Endodermal cell (in vitro differentiated cells): Measurements from ENCODE around the gene BICDL1. TPM values are rescaled to one million over a fixed set of nuclear protein-coding genes. Genes with fewer than 3 reads are reported as not detected.

Source experiments
- DNase-seq: peaks from one replicate; pipeline ENCODE4 v3.0.0-alpha.2; 2017
- H3K27ac ChIP-seq: 2 replicates; pipeline ENCODE4 v1.5.1; 2013; ENCODE audit warnings: mild to moderate bottlenecking, low read depth, low read length, moderate library complexity
- H3K27me3 ChIP-seq: 2 replicates; pipeline ENCODE4 v1.6.1; 2013; ENCODE audit warnings: mild to moderate bottlenecking, low read length, moderate library complexity; ENCODE audit not compliant: insufficient read depth, control insufficient read depth, poor library complexity, severe bottlenecking
- H3K36me3 ChIP-seq: 2 replicates; pipeline ENCODE4 v1.7.0; 2013; ENCODE audit warnings: mild to moderate bottlenecking, low read length, moderate library complexity; ENCODE audit not compliant: control insufficient read depth, insufficient read depth
- H3K4me1 ChIP-seq: one replicate; pipeline ENCODE4 v1.7.0; 2013; ENCODE audit warnings: low read length; ENCODE audit not compliant: control insufficient read depth, insufficient read depth
- H3K4me3 ChIP-seq: 2 replicates; pipeline ENCODE4 v1.5.1; 2013; ENCODE audit warnings: mild to moderate bottlenecking, low read length, moderate library complexity
- H3K9ac ChIP-seq: 2 replicates; pipeline ENCODE4 v1.6.1; 2013; ENCODE audit warnings: mild to moderate bottlenecking, low read length, moderate library complexity; ENCODE audit not compliant: poor library complexity, severe bottlenecking; ENCODE audit errors: extremely low read depth
- H3K9me3 ChIP-seq: 2 replicates; pipeline ENCODE4 v1.6.1; 2013; ENCODE audit warnings: mild to moderate bottlenecking, low read length, moderate library complexity; ENCODE audit not compliant: control insufficient read depth
- H3K27ac Mint-ChIP-seq: 2 replicates; pipeline ENCODE4 v1.8.0; 2020; ENCODE audit warnings: mixed read lengths
- H3K27me3 Mint-ChIP-seq: 2 replicates; pipeline ENCODE4 v1.8.0; 2021; ENCODE audit warnings: mild to moderate bottlenecking, mixed read lengths; ENCODE audit not compliant: insufficient read depth
- H3K36me3 Mint-ChIP-seq: 2 replicates; pipeline ENCODE4 v1.8.0; 2020; ENCODE audit warnings: low read depth, mixed read lengths
- H3K4me1 Mint-ChIP-seq: 2 replicates; pipeline ENCODE4 v1.8.0; 2020; ENCODE audit warnings: mixed read lengths
- H3K4me3 Mint-ChIP-seq: 2 replicates; pipeline ENCODE4 v1.8.0; 2020; ENCODE audit warnings: mild to moderate bottlenecking, moderate library complexity, mixed read lengths
- H3K9me3 Mint-ChIP-seq: 2 replicates; pipeline ENCODE4 v1.8.0; 2020; ENCODE audit warnings: mild to moderate bottlenecking, mixed read lengths
- CTCF ChIP-seq: fragments of 200-600 bp; sonication (generic); conservative IDR thresholded peaks from 2 replicates; pipeline ENCODE4 v1.5.0; 2021; ENCODE audit warnings: antibody characterized with exemption, mild to moderate bottlenecking
- WGBS, 2 experiments: methylation state at CpG; one replicate each; pipeline versions ENCODE4 v1.1.5 to v1.1.7; 2013; ENCODE audit warnings: missing lambda C conversion rate in 2 of 2, mixed read lengths in 1 of 2; ENCODE audit not compliant: insufficient coverage in 1 of 2, insufficient read length in 1 of 2; 5-methylcytosine and 5-hydroxymethylcytosine counted together
- total RNA-seq, 2 donors: library from RNA; stranded (reverse); fragmentation: NEBNext Ultra II Directional in 1 of 2; extraction: Animal tissue kit (Norgen Biotek cat#: 25700) in 1 of 2; gene quantifications; 2 replicates in 1 of 2; 3 replicates in 1 of 2; pipeline ENCODE4 v1.2.1, GENCODE V29; 2021

The BICDL1 gene
- total RNA-seq, 2 donors from 2014 or later, result 14.5 to 22.3 TPM

- Histone ChIP-seq H3K4me3 (no peak overlapping the region), H3K9me3 (no peaks in the 10 kb centered on the region), H3K4me1 (no peaks in the 10 kb centered on the region), H3K27ac (no peak overlapping the region), H3K9ac (no peak overlapping the region), H3K36me3 (no peaks in the 10 kb centered on the region), H3K27me3 (no peaks in the 10 kb centered on the region)
- TF ChIP-seq CTCF, result no peak
- WGBS, 2 experiments, result 99 to 100% methylated on average over 2 to 6 of the region's 6 CpGs
- Mint-ChIP-seq H3K27ac (no peak overlapping the region), H3K27me3 (no peaks in the 10 kb centered on the region), H3K36me3 (no peaks in the 10 kb centered on the region), H3K4me3 (no peak overlapping the region), H3K4me1 (no peaks in the 10 kb centered on the region), H3K9me3 (no peaks in the 10 kb centered on the region)
- DNase-seq, result no peak
Measured at GRCh38 chr12:119946213-119946612, 42.8 kb upstream of the BICDL1 start.

- Mint-ChIP-seq H3K4me1 (no peaks in the 10 kb centered on the region), H3K36me3 (no peaks in the 10 kb centered on the region), H3K4me3 (no peak overlapping the region), H3K27ac (no peak overlapping the region), H3K9me3 (no peaks in the 10 kb centered on the region), H3K27me3 (no peaks in the 10 kb centered on the region)
- no peak for TF ChIP-seq CTCF
- H3K27me3 ChIP-seq, result no peaks in the 10 kb centered on the region
- no peaks in the 10 kb centered on the region for H3K36me3 ChIP-seq
- H3K27ac ChIP-seq, result no peak overlapping the region
- no peak overlapping the region for H3K4me3 ChIP-seq
- no peak overlapping the region for H3K9ac ChIP-seq
- WGBS, 2 experiments, result 88 to 90% methylated on average over 8 to 10 of the region's 10 CpGs
- H3K9me3 ChIP-seq, result no peaks in the 10 kb centered on the region
- no peak for DNase-seq
- H3K4me1 ChIP-seq, result no peaks in the 10 kb centered on the region
Measured at GRCh38 chr12:119949145-119949544, 39.9 kb upstream of the BICDL1 start.

GRCh38 chr12:119949594-119949993 is 39.4 kb upstream of the BICDL1 start:
- Histone ChIP-seq H3K4me3 (no peak overlapping the region), H3K9me3 (no peaks in the 10 kb centered on the region), H3K4me1 (no peaks in the 10 kb centered on the region), H3K27ac (no peak overlapping the region), H3K27me3 (no peaks in the 10 kb centered on the region), H3K9ac (no peak overlapping the region), H3K36me3 (no peaks in the 10 kb centered on the region)
- Mint-ChIP-seq H3K9me3 (no peaks in the 10 kb centered on the region), H3K36me3 (no peaks in the 10 kb centered on the region), H3K4me3 (no peak overlapping the region), H3K27me3 (no peaks in the 10 kb centered on the region), H3K4me1 (no peaks in the 10 kb centered on the region), H3K27ac (no peak overlapping the region)
- DNase-seq, result no peak
- WGBS, 2 experiments, result 76 to 93% methylated on average over 2 to 4 of the region's 4 CpGs
- TF ChIP-seq CTCF, result no peak
